NCI-H2196 treated with DMSO at 0.1 percent for 48 hours (cell line): Measurements from ENCODE around the gene CLHC1.
"Not testable (repeated sequence)": the region's sequence is repeated elsewhere in the genome, so short reads cannot be mapped to it uniquely, and the experiment has no call there.

ENCODE experiments used
- DNase-seq: peaks from one replicate; lab custom pipeline; 2025; ENCODE audit not compliant: unreplicated experiment; lab: John Stamatoyannopoulos, UW

Gene CLHC1

DNA sequence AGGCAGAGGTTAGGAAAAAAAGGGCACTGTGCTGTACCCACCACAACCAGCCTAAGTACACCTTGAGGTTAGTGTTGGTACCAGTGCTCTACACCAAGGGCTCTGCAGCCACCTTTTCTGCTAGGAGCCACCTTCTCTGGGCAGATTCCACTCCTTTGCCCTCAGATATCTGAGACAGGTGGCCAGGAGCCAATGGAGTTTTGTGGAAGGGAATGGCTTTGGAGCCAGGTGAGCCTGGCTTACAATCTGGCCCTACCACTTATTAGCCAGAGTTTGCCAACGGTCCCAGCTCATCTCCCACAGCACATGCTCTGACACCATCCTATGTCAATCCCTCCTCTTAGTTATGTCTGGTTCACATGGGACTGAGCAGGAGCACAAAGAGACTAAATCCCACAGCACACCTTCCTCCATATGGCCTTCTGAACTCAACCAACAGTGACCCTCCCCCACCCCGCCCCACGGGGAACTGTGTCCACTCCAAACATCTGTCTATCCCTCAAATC lies 77.5 kb downstream of the CLHC1 start:
- DNase-seq, result no peak

- DNase-seq, result no peak
These were observed 78.4 kb downstream of the CLHC1 start for GRCh38 chr2:55153584-55154299.

GRCh38 chr2:55152475-55153412 lies 79.3 kb downstream of the CLHC1 start:
- DNase-seq, result no peak

DNA sequence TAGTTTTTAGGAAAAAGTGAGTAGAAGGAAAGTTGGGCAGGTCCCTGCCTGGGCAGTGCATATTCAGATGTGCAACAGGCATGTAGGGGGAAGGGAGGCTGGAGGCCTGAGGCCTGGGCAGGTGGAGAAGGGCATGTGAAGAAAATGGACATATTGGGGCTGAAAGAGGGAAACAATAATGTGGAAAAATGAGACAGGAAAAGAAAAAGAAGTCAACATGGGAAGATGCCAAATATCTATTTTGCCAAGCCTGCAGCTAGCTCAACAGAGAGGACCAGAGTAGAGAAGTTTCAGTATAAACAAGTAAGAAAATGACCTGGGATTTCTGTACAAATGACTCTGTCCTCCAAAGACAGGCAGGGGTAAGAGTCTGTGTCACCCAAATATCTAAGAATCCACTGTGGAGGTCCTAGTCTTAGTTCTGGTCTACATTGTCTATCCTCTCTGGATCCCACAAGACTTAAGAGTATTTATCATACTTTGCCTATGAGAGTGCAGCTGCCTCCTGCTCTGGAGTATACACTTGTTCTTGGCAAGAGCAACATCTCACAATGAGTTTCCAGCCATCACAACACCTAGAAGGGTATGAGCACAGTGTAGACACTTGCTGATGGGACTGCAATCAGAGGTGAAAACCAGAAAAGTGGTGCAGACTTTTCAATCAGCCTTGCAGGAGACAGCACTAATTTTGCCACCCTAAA lies 80.2 kb downstream of the CLHC1 start:
- DNase-seq, result no peak

DNA sequence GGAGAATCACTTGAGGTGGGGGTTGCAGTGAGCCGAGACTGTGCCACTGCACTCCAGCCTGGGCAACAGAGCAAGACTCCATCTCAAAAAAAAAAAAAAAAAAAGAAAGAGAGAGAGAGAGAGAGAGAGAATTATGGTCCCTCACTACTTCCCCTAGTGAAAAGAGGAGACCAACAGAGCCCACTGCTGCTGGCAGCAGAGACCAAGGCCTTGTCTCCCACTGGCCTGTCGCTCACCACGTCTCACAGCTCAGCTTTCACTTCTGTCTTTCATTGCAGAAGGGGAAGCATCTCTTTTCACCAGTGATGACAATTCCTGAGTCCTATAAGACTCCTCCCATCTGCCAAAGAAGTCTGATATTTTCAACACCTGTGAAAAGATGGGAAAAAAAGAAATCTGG lies 81.3 kb downstream of the CLHC1 start:
- no peak for DNase-seq

- no peak for DNase-seq
These were observed 83.8 kb downstream of the CLHC1 start for GRCh38 chr2:55148269-55148668.

DNA sequence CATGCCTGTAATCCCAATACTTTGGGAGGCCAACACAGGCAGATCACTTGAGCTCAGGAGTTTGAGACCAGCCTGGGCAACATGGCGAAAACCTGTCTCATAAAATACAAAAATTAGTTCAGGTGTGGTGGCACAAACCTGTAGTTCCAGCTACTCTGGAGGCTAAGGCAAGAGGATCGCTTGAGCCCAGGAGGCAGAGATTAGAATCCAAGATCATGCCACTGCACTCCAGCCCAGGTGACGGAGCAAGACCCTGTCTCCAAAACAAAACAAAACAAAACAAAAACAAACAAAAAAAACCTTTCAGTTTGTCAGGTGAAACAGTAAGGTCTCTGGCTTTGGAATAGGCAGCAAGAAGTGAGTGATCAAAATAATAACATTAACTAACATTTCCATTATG lies 84.6 kb downstream of the CLHC1 start:
- DNase-seq, result no peak

GRCh38 chr2:55147041-55147440 lies 85.1 kb downstream of the CLHC1 start:
- DNase-seq, result no peak

DNA sequence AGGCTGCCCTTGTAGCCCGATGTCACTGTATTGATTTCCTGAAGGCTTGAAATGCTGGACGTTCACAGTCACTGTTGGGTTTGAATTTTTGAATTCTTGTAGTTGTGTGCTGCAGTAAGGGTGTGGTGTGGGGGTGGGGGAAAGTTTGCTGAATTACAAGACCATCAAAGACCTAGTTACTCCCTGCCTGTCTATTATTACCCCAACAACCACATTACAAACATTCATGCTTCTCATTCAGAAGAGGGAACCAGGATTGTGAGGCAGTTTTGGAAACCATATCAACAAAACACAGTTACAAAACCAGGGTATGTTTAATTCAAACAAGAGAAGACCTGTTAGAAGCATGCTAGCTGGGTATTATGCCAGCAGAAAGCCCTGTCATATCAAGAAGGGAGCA lies 85.8 kb downstream of the CLHC1 start:
- DNase-seq, result no peak

GRCh38 chr2:55144922-55145820 lies 86.9 kb downstream of the CLHC1 start:
- no peak for DNase-seq

DNA sequence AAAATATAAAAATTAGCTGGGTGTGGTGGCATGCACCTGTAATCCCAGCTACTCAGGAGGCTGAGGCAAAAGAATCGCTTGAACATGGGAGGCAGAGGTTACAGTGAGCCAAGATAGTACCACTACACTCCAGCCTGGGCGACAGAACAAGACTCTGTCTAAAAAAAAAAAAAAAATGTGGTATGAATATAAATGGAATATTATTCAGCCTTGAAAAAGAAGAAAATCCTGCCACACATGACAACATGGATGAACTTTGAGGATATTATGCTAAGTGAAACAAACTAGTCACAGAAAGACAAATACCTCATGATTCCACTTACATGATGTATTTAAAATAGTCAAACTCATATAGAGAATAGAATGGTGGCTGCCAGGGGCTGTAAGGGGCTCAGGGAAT lies 88.4 kb downstream of the CLHC1 start:
- DNase-seq, result not testable (repeated sequence)

DNA sequence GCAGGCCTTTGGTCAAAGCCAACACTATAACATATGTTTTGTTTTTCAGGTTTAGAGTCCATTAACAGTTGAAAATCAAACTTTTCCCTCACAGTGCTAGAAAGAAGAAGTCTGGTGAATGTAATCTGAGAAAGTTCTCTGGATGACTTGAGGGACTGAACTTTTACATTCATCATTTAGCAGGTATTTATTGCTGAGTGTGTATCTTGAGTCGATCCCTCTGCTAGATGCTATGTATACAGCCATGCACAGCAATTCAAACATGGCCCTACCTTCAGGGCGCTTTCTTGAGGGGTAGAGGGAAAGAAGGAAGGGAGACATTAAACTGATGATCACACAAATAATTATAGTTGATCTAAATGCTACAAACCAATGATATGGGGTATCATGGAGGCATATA lies 89.6 kb downstream of the CLHC1 start:
- no peak for DNase-seq

DNA sequence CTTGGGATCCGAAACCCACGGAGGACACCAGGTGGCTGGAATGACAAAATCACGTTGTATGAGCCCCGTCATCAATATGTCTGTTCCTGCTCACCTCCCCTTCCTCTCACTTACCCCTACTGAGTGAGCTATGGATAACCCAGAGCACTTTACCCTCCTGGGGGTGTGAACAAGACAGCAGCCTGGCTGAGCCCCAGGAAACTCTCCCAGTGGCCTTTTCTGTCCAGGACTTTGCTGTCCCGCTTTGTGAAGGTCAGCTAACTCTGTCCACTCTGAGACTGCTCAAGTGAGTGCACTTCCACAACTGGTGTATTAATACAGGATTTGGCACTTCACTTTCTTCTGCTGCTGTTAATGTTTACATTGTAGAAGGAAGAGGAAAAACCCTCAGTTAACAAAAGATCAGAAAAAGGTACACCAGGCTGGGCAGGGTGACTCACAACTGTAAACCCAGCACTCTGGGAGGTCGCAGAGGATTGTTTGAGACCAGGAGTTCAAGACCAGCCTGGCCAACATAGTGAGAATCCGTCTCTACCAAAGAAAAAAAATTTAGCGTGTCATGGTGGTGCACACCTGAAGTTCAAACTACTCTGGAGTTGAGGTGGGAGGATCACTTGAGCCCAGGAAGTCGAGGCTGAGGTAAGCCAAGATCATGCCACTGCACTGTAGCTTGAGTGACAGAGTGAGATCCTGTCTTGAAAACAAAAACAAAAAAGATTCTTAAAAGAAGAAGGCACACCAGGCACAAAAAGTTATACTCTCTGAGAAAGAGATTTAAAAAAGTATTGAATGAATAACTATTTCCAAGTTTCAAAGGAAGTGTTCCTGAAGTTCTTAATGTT lies 90.3 kb downstream of the CLHC1 start:
- no peak for DNase-seq

DNA sequence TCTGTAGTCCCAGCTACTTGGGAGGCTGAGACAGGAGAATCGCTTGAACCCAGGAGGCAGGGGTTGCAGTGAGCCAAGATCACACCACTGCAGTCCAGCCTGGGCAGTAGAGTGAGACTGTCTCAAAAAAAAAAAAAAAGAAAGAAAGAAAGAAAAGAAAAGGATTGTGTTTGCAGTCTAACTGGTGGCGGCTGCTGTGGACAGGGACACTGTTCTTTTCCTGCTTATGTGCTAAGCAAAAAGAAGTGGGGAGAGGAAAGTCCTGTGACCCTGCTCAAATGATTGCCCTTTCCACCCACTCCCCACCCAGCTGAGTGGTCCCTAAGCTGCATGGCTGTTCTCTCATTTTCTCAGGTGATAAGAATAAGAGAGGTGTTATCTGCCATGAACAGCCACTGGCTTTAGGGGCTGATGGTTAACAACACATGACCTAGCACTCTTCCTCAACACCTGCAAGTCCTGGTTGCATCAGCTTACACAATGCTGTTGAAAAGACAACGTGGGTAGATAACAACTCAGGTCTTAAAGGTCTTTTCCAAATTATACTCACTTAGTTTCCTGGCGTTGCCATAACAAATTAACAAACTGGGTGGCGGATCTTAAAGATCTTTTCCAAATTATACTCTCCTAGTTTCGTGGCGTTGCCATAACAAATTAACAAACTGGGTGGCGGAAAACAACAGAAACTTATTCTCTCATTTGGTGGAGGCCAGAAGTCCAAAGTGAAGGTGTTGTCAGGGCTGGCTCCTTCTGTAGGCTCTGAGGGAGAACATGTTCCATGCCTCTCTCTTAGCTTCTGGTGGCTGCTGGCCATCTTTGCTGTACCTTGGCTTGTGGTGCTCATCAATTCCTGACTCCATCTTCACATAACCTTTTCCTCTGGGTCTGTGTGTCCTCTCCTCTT lies 91.5 kb downstream of the CLHC1 start:
- no peak for DNase-seq

- no peak for DNase-seq
These were observed 92.8 kb downstream of the CLHC1 start for GRCh38 chr2:55139305-55139704.

DNA sequence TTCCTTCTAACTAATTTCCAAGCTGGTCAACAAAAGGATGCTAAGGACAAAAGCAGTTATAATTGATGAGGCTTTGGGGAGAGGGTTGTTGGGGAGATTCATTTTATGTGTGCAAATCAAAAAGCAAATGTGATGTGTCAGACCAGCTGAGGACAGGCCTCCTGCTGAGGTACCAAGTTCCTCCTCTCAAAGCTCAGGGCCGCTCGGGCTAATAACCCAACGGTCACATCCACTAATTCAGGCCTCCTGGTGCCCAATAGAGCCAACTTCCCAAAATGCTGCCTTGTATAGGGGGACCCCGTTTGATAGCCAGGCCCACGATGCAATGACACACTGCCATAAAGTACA lies 93.2 kb downstream of the CLHC1 start:
- DNase-seq, result no peak

DNA sequence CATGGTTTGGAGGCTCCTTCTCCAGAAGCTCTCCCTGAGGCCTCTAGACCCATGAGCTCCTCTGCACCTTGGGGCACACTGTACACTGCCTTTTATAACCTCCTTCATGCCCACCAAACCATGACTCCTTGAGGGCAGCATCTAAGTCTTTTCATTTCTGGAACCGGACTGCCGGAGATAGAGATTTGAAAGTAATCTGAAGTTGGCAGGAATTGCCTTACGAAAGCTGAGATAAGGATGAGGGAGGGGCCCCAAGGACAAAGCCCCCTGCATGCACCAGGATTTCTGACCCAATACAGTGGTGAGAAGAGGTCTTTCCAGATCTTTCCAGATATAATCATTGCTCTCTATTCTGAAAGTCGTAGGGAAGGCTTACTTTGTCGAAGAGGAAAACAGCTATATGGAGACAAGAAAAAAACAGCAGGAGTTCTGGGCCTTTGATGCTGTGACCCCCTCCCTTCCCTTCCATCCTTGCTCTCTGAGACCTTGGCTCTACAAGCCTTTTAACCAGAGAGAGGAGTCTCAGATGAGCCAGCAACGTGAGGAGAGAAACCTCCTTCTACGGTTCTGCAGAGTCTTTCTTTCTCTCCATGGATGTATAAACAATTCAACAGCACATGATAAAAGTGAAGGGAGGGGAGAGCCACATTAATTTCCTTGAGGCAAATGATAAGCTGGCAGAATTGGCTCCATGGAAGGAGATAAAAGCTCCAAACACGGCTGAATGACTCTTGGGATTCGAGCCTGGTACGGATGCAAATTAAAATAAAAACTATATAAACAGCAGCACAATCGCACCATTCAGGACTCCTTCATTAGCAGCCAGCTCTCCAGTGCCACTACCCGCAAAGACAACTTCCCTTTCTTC lies 93.8 kb downstream of the CLHC1 start:
- DNase-seq, result no peak
